Aorta (tissue), 5 donors: Measurements from ENCODE around the gene SMC5. TPM values are rescaled to one million over a fixed set of nuclear protein-coding genes. Genes with fewer than 3 reads are reported as not detected.

Source experiments
- ATAC-seq: fragments of 200-7000 bp; cut with Tn5 transposase; one replicate; pipeline ENCODE4 v1.9.1; 2022; ENCODE audit warnings: moderate library complexity; ENCODE audit not compliant: low FRiP score
- DNase-seq, 2 donors: peaks; one replicate each; pipeline ENCODE4 v3.0.0-alpha.2; 2020
- H3K27ac ChIP-seq, 2 donors: one replicate each; pipeline ENCODE4 v1.5.1; 2013; ENCODE audit warnings: low read length in 2 of 2, mild to moderate bottlenecking in 2 of 2, moderate library complexity in 2 of 2, control low read depth in 1 of 2, inconsistent platforms in 1 of 2, low read depth in 1 of 2
- H3K27me3 ChIP-seq, 2 donors: one replicate each; pipeline ENCODE4 v1.6.1; 2013; ENCODE audit warnings: control low read depth in 1 of 2, low read length in 1 of 2, mild to moderate bottlenecking in 1 of 2, moderate library complexity in 1 of 2; ENCODE audit not compliant: insufficient read depth in 2 of 2, control insufficient read depth in 1 of 2
- H3K36me3 ChIP-seq, 2 donors: one replicate each; pipeline ENCODE4 v1.6.1; 2013; ENCODE audit warnings: control low read depth in 1 of 2, low read length in 1 of 2, mild to moderate bottlenecking in 1 of 2; ENCODE audit not compliant: insufficient read depth in 2 of 2, control insufficient read depth in 1 of 2
- H3K4me1 ChIP-seq, 2 donors: one replicate each; pipeline ENCODE4 v1.6.1; 2013; ENCODE audit warnings: low read length in 2 of 2, control low read depth in 1 of 2, mild to moderate bottlenecking in 1 of 2, moderate library complexity in 1 of 2; ENCODE audit not compliant: insufficient read depth in 2 of 2, control insufficient read depth in 1 of 2
- H3K4me3 ChIP-seq, 2 donors: one replicate each; pipeline ENCODE4 v1.5.1; 2013; ENCODE audit warnings: low read length in 2 of 2, control low read depth in 1 of 2, mild to moderate bottlenecking in 1 of 2
- H3K9me3 ChIP-seq: one replicate; pipeline ENCODE4 v1.6.1; 2013; ENCODE audit warnings: mild to moderate bottlenecking, low read length; ENCODE audit not compliant: control insufficient read depth
- WGBS, 2 donors: extraction: QIAGEN DNeasy Blood & Tissue Kit; methylation state at CpG; one replicate each; pipeline ENCODE4 v1.1.7; 2013; 5-methylcytosine and 5-hydroxymethylcytosine counted together
- intact Hi-C, 2 donors: fragments of 100-400 bp; cut with DNase I; formaldehyde crosslinking; loops; one replicate each; pipeline versions ENCODE4 v1.14.2 to v1.15.0; 2022
- long read RNA-seq, 2 donors: library from polyadenylated mRNA; unstranded; transcript quantifications; one replicate each; pipeline ENCODE4 v2.0.0, GENCODE V29; 2020 to 2021
- polyA plus RNA-seq, 2 donors: library from polyadenylated mRNA; stranded (reverse); fragments of 200-250 nt; gene quantifications; one replicate each; pipeline ENCODE4 v1.2.3, GENCODE V29; 2013
- total RNA-seq, 2 donors: library from RNA; stranded (reverse); fragmentation: NEBNext Ultra II Directional; extraction: Animal tissue kit (Norgen Biotek cat#: 25700); gene quantifications; one replicate each; pipeline ENCODE4 v1.2.1, GENCODE V29; 2021
- donor health status: healthy with polysubstance abuse.
- donor health status: Bipolar disorder and iron deficiency.
- donor health status: DM: no; HTN: no; CAD: no.
- donor health status: DM: no; HTN: no; CAD: no.
- donor health status: DM: yes; HTN: yes; CAD: no.

Gene SMC5
- total RNA-seq (10 to 100 TPM; 36.4 to 37.0 TPM), polyA plus RNA-seq (10 to 100 TPM; 10.3 to 19.0 TPM)
- long read RNA-seq, donor 1, partial matches to known transcripts = 59 of 75 reads
- long read RNA-seq, donor 1, other reads (novel, unspliced or antisense) = 16 of 75 reads
- long read RNA-seq, donor 2, full-length matches to known transcripts = 2 of 17 reads
- long read RNA-seq, donor 2, partial matches to known transcripts = 7 of 17 reads
- long read RNA-seq, donor 2, other reads (novel, unspliced or antisense) = 8 of 17 reads

DNA sequence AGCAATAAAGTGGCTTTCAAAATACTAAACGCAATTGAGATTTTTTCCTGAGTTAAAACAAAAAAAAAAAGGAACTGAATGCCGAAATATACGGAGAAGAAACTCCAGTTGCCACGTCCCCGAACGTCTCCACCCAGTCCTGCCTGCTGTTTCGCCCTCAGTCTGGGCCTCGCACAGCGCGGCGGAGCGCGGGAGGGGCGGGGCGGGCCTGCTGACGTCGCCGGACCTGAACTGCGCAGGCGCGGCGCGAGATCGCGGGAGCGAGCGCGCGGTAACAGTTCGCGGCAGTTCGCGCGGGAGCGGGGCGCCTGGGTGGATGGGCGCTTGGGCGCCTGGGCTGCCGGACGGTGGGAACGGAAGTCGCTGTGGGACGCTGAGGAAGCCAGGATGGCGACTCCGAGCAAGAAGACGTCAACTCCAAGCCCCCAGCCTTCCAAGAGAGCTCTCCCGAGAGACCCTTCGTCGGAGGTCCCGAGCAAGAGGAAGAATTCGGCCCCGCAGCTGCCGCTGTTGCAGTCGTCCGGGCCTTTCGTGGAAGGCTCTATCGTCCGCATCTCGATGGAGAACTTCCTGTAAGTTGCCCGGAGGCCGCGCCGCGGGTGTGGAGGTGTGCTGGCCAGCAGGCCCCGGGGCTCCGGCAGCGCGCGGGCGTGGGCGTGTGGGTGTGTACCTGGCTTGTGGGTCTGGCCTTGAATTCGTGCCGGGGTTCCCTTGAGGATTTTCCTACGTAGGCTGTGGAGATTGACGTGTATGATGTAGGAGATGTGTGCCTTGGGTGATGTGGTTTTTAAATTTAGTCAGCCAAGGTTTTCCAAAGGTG, at the start of gene SMC5:
TSS of gene SMC5 (plus strand) at position 287 of the 820 bp plus-strand sequence. CDS start at position 388, 101 bp downstream.
- no peaks in the 10 kb centered on the region for H3K9me3 ChIP-seq
- no peaks in the 10 kb centered on the region for H3K36me3 ChIP-seq
- peaks cover 8 to 15% of the 10 kb centered on the region in 2 donors for H3K4me1 ChIP-seq
- intact Hi-C loops = loop anchor here in 1 of 2 donors (5.0 to 10.0 kb wide), 4 partner anchors 134 to 343 kb away; partner anchors contain the start of gene KLF9
- ATAC-seq = peak; percentile 98
- H3K4me3 ChIP-seq = peak within 1 kb of the TSS; percentile 94 to 95
- peak within 1 kb of the TSS; percentile 64 to 87 for H3K27ac ChIP-seq
- no peaks in the 10 kb centered on the region for H3K27me3 ChIP-seq
- peak; percentile 93 to 96 for DNase-seq
- 0% methylated on average over 72 to 75 of the region's 75 CpGs for WGBS, 2 donors

DNA sequence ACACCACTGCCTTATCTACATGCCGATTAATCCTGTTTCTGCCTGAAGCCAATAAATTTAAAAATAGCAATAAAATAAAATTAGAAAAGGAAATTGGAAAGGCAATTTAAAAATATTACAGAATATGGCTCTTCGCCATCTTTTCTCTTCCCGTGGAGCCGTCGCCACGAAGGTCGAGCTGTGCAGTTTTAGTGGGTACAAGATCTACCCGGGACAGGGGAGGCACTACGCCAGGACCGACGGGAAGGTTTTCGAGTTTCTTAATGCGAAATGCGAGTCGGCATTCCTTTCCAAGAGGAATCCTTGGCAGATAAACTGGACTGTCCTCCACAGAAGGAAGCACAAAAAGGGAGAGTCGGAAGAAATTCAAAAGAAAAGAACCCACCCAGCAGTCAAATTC, 41.7 kb upstream of the SMC5 start:
- H3K36me3 ChIP-seq = peaks cover 6 to 7% of the 10 kb centered on the region in 2 donors
- DNase-seq (peak in 1 of 2 donors; percentile 50), ATAC-seq (no peak)
- H3K4me3 ChIP-seq = no peak overlapping the region
- no peak overlapping the region for H3K27ac ChIP-seq
- peaks cover 10% of the 10 kb centered on the region for H3K9me3 ChIP-seq
- intact Hi-C loops = no loop called here
- H3K27me3 ChIP-seq = no peaks in the 10 kb centered on the region
- no peaks in the 10 kb centered on the region for H3K4me1 ChIP-seq
- WGBS, 2 donors = 62 to 74% methylated on average over 16 of the region's 16 CpGs

DNA sequence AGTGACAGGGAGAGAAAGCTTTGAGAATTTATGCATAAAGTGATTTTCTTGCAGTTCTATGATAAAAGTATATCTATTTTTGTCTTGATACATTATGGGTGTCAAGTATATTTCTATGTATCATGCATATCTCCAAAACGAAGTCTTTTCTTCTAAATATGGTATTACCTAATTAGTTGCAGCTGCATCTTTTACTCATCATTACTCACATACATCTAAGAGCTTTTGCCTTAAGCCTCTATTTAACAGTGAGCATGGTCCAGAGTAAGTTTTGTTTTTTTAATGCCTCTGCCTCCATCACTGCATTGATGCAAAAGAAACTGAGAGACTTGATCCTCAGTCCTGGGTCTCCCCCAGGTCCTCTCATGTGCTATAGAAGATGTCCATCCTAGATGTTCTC, 40.0 kb upstream of the SMC5 start:
- ATAC-seq = no peak
- DNase-seq = no peak
- WGBS, 2 donors = 74 to 78% methylated on average over 1 of the region's 1 CpG
- Histone ChIP-seq H3K9me3 (peaks cover 6% of the 10 kb centered on the region), H3K27ac (no peak overlapping the region), H3K27me3 (no peaks in the 10 kb centered on the region), H3K4me1 (no peaks in the 10 kb centered on the region), H3K4me3 (no peak overlapping the region), H3K36me3 (peaks cover 6 to 7% of the 10 kb centered on the region in 2 donors)
- intact Hi-C loops = no loop called here

DNA sequence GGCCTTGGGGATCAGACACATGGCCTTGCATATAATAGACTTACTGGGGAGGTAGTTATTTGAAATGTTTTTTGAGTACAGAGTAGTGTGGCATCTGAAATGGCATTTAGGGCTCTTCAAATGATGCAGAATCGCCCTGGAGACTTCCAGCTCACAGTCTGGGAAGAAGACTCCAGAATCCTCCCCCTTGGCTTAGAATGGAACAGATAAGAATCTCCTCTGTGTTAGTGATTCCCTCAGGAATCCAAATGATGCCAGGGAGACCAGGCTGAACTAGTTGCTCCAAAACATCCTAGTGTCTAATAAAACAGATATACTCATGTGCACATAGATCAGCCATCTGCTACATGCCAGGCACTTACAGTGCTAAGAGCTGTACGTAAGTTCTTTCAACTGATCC, 38.6 kb upstream of the SMC5 start:
- Histone ChIP-seq H3K36me3 (peaks cover 4% of the 10 kb centered on the region in 2 donors), H3K27me3 (no peaks in the 10 kb centered on the region), H3K4me3 (no peak overlapping the region), H3K4me1 (no peaks in the 10 kb centered on the region), H3K27ac (no peak overlapping the region), H3K9me3 (peaks cover 4% of the 10 kb centered on the region)
- 95 to 96% methylated on average over 2 of the region's 2 CpGs for WGBS, 2 donors
- intact Hi-C loops = loop anchor here (10.0 kb wide), 1 partner anchor 245 kb away; no protein-coding TSS in a partner anchor
- DNase-seq (no peak), ATAC-seq (no peak)

GRCh38 chr9:70222354-70222753, 36.4 kb upstream of the SMC5 start:
- ATAC-seq (no peak), DNase-seq (no peak)
- Histone ChIP-seq H3K27me3 (no peaks in the 10 kb centered on the region), H3K9me3 (no peaks in the 10 kb centered on the region), H3K27ac (no peak overlapping the region), H3K4me3 (no peak overlapping the region), H3K36me3 (no peaks in the 10 kb centered on the region), H3K4me1 (no peaks in the 10 kb centered on the region)
- WGBS, 2 donors = 80 to 95% methylated on average over 1 of the region's 1 CpG
- intact Hi-C loops = loop anchor here (10.0 kb wide), 1 partner anchor 248 kb away; no protein-coding TSS in a partner anchor

DNA sequence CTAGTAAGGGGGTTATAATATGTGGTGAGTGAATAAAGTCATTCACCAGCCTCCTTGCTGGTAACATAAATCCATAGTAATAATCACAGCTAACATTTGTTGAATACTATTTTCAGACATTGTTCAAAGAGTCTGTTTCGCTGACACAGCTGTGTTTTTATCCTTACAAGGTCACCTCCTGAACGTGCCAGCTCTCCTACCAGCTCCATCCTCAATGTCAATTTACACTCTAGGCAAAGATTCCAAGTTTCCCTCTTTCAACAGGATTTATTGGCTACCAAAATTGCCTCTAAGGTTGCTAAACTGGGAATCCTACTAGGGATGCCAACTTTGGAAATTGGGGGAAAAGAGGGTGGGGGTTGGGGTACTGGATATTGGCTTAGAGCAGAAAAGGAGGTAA, 30.7 kb upstream of the SMC5 start:
- DNase-seq = no peak
- Histone ChIP-seq H3K4me1 (no peaks in the 10 kb centered on the region), H3K27me3 (no peaks in the 10 kb centered on the region), H3K4me3 (no peak overlapping the region), H3K9me3 (no peaks in the 10 kb centered on the region), H3K36me3 (no peaks in the 10 kb centered on the region), H3K27ac (no peak overlapping the region)
- WGBS, 2 donors = 22 to 33% methylated on average over 2 of the region's 2 CpGs
- intact Hi-C loops = loop anchor here (5.0 to 10.0 kb wide), 2 partner anchors 116 to 253 kb away; no protein-coding TSS in a partner anchor
- no peak for ATAC-seq

GRCh38 chr9:70228611-70229010, 30.2 kb upstream of the SMC5 start:
- WGBS, 2 donors = 35 to 61% methylated on average over 2 of the region's 2 CpGs
- H3K4me3 ChIP-seq = no peak overlapping the region
- ATAC-seq = no peak

GRCh38 chr9:70229026-70229425, 29.8 kb upstream of the SMC5 start:
- ATAC-seq = peak; percentile 67
- Histone ChIP-seq H3K36me3 (no peaks in the 10 kb centered on the region), H3K9me3 (no peaks in the 10 kb centered on the region), H3K27ac (no peak overlapping the region), H3K4me1 (no peaks in the 10 kb centered on the region), H3K27me3 (no peaks in the 10 kb centered on the region), H3K4me3 (no peak overlapping the region)
- intact Hi-C loops = loop anchor here (5.0 to 10.0 kb wide), 2 partner anchors 117 to 254 kb away; no protein-coding TSS in a partner anchor
- 32 to 41% methylated on average over 4 of the region's 4 CpGs for WGBS, 2 donors
- no peak for DNase-seq

More at GRCh38 chr9:70228611-70229010, 30.2 kb upstream of the SMC5 start:
- Histone ChIP-seq H3K27me3 (no peaks in the 10 kb centered on the region), H3K27ac (no peak overlapping the region), H3K36me3 (no peaks in the 10 kb centered on the region), H3K4me1 (no peaks in the 10 kb centered on the region), H3K9me3 (no peaks in the 10 kb centered on the region)
- intact Hi-C loops = loop anchor here (5.0 to 10.0 kb wide), 2 partner anchors 116 to 254 kb away; no protein-coding TSS in a partner anchor
- no peak for DNase-seq
